Measurements from ENCODE around the gene ANTXR1. TPM values are rescaled to one million over a fixed set of nuclear protein-coding genes. Genes with fewer than 3 reads are reported as not detected.

ANTXR1 gene
- total RNA-seq, 4 donors from 2014 or later = 53.7 to 69.0 (median 59.3) TPM

DNA sequence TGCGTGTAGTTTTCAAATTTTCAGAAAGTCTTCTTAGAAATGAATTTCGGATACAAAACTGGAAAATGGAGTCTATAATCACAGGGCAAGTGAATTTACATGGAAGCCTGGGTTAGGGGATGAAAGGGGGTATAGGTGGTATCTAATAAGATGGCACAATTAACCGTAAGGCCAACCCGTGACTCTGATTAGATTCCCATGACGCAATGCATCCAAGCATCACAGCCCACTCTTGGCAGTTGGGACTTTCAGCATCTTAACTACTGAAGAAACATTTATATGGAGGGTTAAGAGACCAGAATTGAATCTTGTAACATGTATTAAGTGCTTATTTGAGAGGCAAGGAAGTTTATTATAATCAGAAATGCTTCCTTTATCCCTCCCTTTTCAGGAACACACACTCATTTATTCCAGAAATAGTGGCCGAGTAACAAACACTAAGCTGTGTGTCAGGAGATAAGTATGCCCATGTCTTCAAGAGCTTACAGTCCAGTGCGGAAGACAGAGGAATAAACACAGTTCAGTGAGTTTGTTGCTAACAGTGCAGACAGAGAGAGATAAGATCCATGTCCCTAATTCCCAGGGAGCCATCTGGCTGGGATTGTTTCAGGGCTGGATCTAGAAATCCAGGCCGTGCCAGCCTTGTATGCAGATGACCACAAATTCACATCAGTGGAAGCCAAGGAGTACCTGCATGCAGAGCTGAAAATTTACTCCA is 151.2 kb downstream of the ANTXR1 start:
- TF ChIP-seq POLR2A (IDR thresholded peaks at IDR 0.05) = no peak
- no peak for TF ChIP-seq CTCF (IDR thresholded peaks at IDR 0.05)
- no peak for TF ChIP-seq EP300 (IDR thresholded peaks at IDR 0.05)
- no peak overlapping the region for H3K4me3 ChIP-seq
- WGBS, 2 donors = 80 to 82% methylated on average over 8 of the region's 8 CpGs
- H3K36me3 ChIP-seq = no peaks in the 10 kb centered on the region
- DNase-seq (ENCODE audit: low spot score in 2 of 2) = no peak
- peaks cover 0 to 48% (median 8%) of the 10 kb centered on the region in 4 donors for H3K4me1 ChIP-seq
- H3K9me3 ChIP-seq = no peaks in the 10 kb centered on the region
- no peak overlapping the region for H3K27ac ChIP-seq
- no peaks in the 10 kb centered on the region for H3K27me3 ChIP-seq

DNA sequence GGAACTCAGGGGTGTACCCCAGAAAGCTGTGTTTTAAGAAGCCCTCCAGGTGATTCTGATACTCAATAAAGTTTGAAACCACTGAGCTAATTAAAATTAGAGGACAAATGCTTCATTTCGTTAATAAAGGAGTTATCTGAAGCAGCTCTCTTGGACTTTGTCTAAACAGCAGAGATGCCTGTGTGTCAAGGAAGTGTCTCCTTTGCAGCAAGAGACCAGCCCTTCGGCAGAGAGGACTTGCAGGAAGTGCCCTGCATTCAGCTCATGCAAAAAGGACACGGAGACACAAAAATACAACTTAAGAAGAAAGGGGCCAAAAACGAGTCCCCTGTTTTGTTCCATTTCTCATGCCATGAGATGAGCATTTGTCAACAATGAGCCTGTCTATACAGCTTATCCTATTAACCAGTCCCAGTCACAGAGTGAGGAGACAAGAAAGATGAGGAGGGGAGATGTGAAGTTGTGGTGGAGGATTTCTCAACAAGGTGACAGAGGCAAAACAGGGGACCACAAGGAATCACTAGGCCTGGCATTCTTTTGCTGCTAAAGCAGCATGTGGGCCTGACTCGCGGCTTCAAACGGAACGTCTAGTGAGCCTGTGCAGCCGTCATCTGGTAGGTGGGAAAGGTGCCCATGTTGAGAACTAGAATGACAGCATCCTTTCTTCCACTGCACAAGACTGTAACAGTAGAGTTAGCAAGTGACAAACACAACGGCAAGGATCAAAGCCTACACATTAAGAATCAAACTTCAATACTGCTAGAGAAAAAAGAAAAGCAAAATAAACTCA is 152.3 kb downstream of the ANTXR1 start:
- Histone ChIP-seq H3K27ac (no peak overlapping the region), H3K27me3 (no peaks in the 10 kb centered on the region), H3K4me1 (peaks cover 0 to 42% (median 8%) of the 10 kb centered on the region in 4 donors), H3K9me3 (no peaks in the 10 kb centered on the region), H3K36me3 (no peaks in the 10 kb centered on the region), H3K4me3 (no peak overlapping the region)
- no peak for DNase-seq (ENCODE audit: low spot score in 2 of 2)
- 77 to 83% methylated on average over 10 of the region's 10 CpGs for WGBS, 2 donors
- TF ChIP-seq POLR2A (IDR thresholded peaks at IDR 0.05) (no peak), EP300 (IDR thresholded peaks at IDR 0.05) (no peak), CTCF (IDR thresholded peaks at IDR 0.05) (no peak)

DNA sequence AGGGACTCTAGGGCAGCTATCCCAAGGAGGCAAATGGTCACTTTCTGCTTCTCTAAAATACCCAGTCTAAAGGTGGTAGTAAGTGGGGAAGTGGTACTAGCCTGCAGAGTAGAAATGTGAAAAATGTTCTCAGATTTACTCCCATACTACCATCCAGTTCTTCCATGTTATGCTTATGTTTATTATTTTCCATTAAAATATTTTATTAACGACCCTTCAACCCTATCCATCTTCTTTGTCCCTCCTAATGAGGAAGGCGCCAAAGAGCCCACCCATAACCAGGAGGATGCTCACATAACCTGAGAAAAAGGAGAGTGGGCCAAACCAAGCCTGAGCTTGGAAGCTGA is 153.5 kb downstream of the ANTXR1 start:
- Histone ChIP-seq H3K9me3 (no peaks in the 10 kb centered on the region), H3K4me1 (peaks cover 0 to 40% (median 8%) of the 10 kb centered on the region in 4 donors), H3K27me3 (no peaks in the 10 kb centered on the region), H3K27ac (no peak overlapping the region), H3K36me3 (peaks cover 0 to 4% (median 0%) of the 10 kb centered on the region in 3 donors), H3K4me3 (no peak overlapping the region)
- DNase-seq (ENCODE audit: low spot score in 2 of 2) = no peak
- 93% methylated on average over 2 of the region's 2 CpGs for WGBS, 2 donors
- TF ChIP-seq POLR2A (IDR thresholded peaks at IDR 0.05) = no peak
- TF ChIP-seq CTCF (IDR thresholded peaks at IDR 0.05) = no peak
- no peak for TF ChIP-seq EP300 (IDR thresholded peaks at IDR 0.05)

- H3K4me1 ChIP-seq = peaks cover 0 to 41% (median 8%) of the 10 kb centered on the region in 4 donors
- 76 to 82% methylated on average over 5 of the region's 5 CpGs for WGBS, 2 donors
- peaks cover 0 to 5% (median 0%) of the 10 kb centered on the region in 3 donors for H3K36me3 ChIP-seq
- H3K4me3 ChIP-seq = no peak overlapping the region
- H3K9me3 ChIP-seq = no peaks in the 10 kb centered on the region
- no peak overlapping the region for H3K27ac ChIP-seq
- no peak for TF ChIP-seq CTCF (IDR thresholded peaks at IDR 0.05)
- no peak for TF ChIP-seq POLR2A (IDR thresholded peaks at IDR 0.05)
- TF ChIP-seq EP300 (IDR thresholded peaks at IDR 0.05) = no peak
- no peak for DNase-seq (ENCODE audit: low spot score in 2 of 2)
- no peaks in the 10 kb centered on the region for H3K27me3 ChIP-seq
Observed at GRCh38 chr2:69166812-69167468, 154.0 kb downstream of the ANTXR1 start.

DNA sequence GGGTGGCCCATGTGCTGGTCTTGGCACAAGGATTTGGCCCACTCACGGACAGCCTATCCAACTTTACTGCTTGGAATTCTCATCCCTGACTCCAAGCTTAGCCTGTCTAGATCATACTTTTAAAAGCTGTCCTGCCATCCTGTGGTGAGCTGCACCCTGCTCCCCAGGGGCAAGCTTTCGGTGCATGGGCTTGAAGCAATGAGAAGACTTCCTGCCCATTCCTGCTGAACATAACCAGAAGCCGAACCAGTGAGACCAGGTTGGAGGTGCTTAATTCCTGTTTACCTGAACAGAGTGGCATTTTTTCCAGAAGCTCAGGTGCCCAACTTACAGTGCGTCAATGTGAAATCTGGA is 154.5 kb downstream of the ANTXR1 start:
- peaks cover 0 to 36% (median 7%) of the 10 kb centered on the region in 4 donors for H3K4me1 ChIP-seq

More for the DNA sequence above, 154.5 kb downstream of the ANTXR1 start:
- H3K36me3 ChIP-seq = peaks cover 0 to 5% (median 0%) of the 10 kb centered on the region in 3 donors
- 61 to 72% methylated on average over 4 of the region's 4 CpGs for WGBS, 2 donors
- no peak for DNase-seq (ENCODE audit: low spot score in 2 of 2)
- H3K27me3 ChIP-seq = no peaks in the 10 kb centered on the region
- TF ChIP-seq EP300 (IDR thresholded peaks at IDR 0.05) = no peak
- no peak for TF ChIP-seq CTCF (IDR thresholded peaks at IDR 0.05)
- TF ChIP-seq POLR2A (IDR thresholded peaks at IDR 0.05) = no peak
- no peak overlapping the region for H3K4me3 ChIP-seq
- no peak overlapping the region for H3K27ac ChIP-seq
- no peaks in the 10 kb centered on the region for H3K9me3 ChIP-seq
